Measurements from ENCODE around the gene UTP11.

The UTP11 gene

GRCh38 chr1:38004284-38005108 is 8.0 kb upstream of the UTP11 start:
- no CpG with 5 or more reads among the region's 26 CpGs for WGBS (ENCODE audit: extremely low coverage, insufficient coverage, low lambda C conversion rate)
- peak overlapping the region; percentile 94 for H3K56ac ChIP-seq (ENCODE audit: low read length)
- H2AK5ac ChIP-seq (ENCODE audit: low read length) = peak overlapping the region; percentile 27
- H4K5ac ChIP-seq (ENCODE audit: low read length) = no peak overlapping the region
- DNase-seq = peak; percentile 38
- no peaks in the 10 kb centered on the region for H3K36me3 ChIP-seq (ENCODE audit: control insufficient read depth, insufficient read depth, low read length)
- no peak overlapping the region for H4K8ac ChIP-seq (ENCODE audit: low read depth, low read length)
- H3K18ac ChIP-seq (ENCODE audit: low read length) = peak overlapping the region; percentile 98
- H2BK15ac ChIP-seq (replicated peaks; ENCODE audit: low read depth) = no peak overlapping the region
- H3K4ac ChIP-seq (ENCODE audit: low read depth, low read length) = peak overlapping the region; percentile 95
- peaks cover 12% of the 10 kb centered on the region for H3K79me1 ChIP-seq (ENCODE audit: low read length)
- H3K4me3 ChIP-seq (ENCODE audit: low read length) = peak overlapping the region; percentile 80
- peaks cover 31% of the 10 kb centered on the region for H3K4me1 ChIP-seq (ENCODE audit: control insufficient read depth, low read depth, low read length)
- peak overlapping the region; percentile 99 for H3K4me2 ChIP-seq (ENCODE audit: low read length)
- H3K23ac ChIP-seq (ENCODE audit: low read length) = peak overlapping the region; percentile 81
- H3K79me2 ChIP-seq (ENCODE audit: control insufficient read depth, insufficient read depth, low read length) = peaks cover 24% of the 10 kb centered on the region
- H2BK120ac ChIP-seq (ENCODE audit: low read depth, low read length) = peak overlapping the region; percentile 55
- H3K27me3 ChIP-seq (ENCODE audit: insufficient read depth, low read length, poor library complexity) = no peaks in the 10 kb centered on the region
- H3K27ac ChIP-seq (ENCODE audit: low read depth, low read length) = peak overlapping the region; percentile 36
- H2BK5ac ChIP-seq (ENCODE audit: low read length) = peak overlapping the region; percentile 74
- peak overlapping the region; percentile 96 for H3K9ac ChIP-seq (ENCODE audit: low read length)

- Histone ChIP-seq H3K27ac (ENCODE audit: low read depth, low read length) (peak within 1 kb of the TSS; percentile 61), H3K4me2 (ENCODE audit: low read length) (peak within 1 kb of the TSS; percentile 99), H2AK5ac (ENCODE audit: low read length) (peak within 1 kb of the TSS; percentile 27), H3K18ac (ENCODE audit: low read length) (peak within 1 kb of the TSS; percentile 98), H3K79me2 (ENCODE audit: control insufficient read depth, insufficient read depth, low read length) (peaks cover 24% of the 10 kb centered on the region), H2BK120ac (ENCODE audit: low read depth, low read length) (peak within 1 kb of the TSS; percentile 55), H3K4ac (ENCODE audit: low read depth, low read length) (peak within 1 kb of the TSS; percentile 95), H4K5ac (ENCODE audit: low read length) (no peak within 1 kb of the TSS), H2BK5ac (ENCODE audit: low read length) (peak within 1 kb of the TSS; percentile 74), H3K4me1 (ENCODE audit: control insufficient read depth, low read depth, low read length) (peaks cover 22% of the 10 kb centered on the region), H3K79me1 (ENCODE audit: low read length) (peaks cover 12% of the 10 kb centered on the region), H3K56ac (ENCODE audit: low read length) (peak within 1 kb of the TSS; percentile 94), H3K4me3 (ENCODE audit: low read length) (peak within 1 kb of the TSS; percentile 80), H3K27me3 (ENCODE audit: insufficient read depth, low read length, poor library complexity) (no peaks in the 10 kb centered on the region), H3K23ac (ENCODE audit: low read length) (peak within 1 kb of the TSS; percentile 48), H4K8ac (ENCODE audit: low read depth, low read length) (no peak within 1 kb of the TSS), H3K36me3 (ENCODE audit: control insufficient read depth, insufficient read depth, low read length) (no peaks in the 10 kb centered on the region), H3K9ac (ENCODE audit: low read length) (peak within 1 kb of the TSS; percentile 96), H2BK15ac (replicated peaks; ENCODE audit: low read depth) (no peak within 1 kb of the TSS)
- WGBS (ENCODE audit: extremely low coverage, insufficient coverage, low lambda C conversion rate) = no CpG with 5 or more reads among the region's 83 CpGs
- peak; percentile 89 for DNase-seq
These were observed 7.1 kb upstream of the UTP11 start, which contains the start of gene FHL3 for GRCh38 chr1:38005195-38006007. Gene FHL3, minus strand, starts transcription at chr1:38005514. Its CDS starts 6,102 bp downstream, at chr1:37999412.

DNA sequence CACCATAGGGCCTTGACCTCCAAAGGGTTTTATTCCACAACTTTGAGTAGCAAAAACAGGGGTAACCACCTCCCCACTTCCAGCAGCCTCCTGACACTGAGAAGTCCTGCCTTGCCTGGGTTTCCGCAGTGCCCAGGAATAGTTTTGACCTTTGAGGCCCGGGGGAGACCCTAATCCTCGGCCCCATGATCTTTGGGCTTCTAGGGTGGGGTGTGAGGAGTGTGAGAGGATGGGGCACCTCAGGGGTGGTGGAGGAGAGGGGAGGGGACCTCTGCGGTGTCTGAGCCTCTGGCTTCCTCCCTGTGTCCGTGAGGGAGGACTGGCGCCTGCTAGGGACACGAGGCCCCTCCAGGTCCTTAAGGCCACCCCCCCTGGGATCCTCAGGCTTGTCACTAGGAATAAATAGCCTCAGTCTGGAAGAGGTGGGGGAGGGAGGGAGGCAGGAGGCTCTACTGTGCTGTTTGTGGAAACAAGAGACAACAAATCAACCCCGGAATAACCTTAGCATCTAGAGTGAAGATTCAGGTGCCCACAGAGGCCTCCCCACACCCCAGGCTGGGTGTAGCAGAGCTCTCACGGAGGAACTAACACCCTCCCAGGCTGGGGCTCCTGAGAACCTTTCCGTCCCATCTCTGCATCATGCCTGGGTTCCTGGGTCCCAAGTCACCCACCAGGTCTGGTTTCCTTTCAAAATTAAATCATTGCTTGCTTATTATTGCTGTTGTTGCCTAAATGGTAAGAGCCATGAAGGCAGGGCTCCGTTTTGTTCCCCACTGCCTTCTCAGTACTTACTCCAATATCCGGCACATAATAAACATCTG is 6.3 kb upstream of the UTP11 start:
- Histone ChIP-seq H3K27ac (ENCODE audit: low read depth, low read length) (peak overlapping the region; percentile 3), H2BK5ac (ENCODE audit: low read length) (peak overlapping the region; percentile 45), H3K18ac (ENCODE audit: low read length) (no peak overlapping the region), H3K79me2 (ENCODE audit: control insufficient read depth, insufficient read depth, low read length) (peaks cover 24% of the 10 kb centered on the region), H3K4ac (ENCODE audit: low read depth, low read length) (peak overlapping the region; percentile 46), H2BK15ac (replicated peaks; ENCODE audit: low read depth) (no peak overlapping the region), H3K56ac (ENCODE audit: low read length) (peak overlapping the region; percentile 68), H2BK120ac (ENCODE audit: low read depth, low read length) (no peak overlapping the region), H3K4me3 (ENCODE audit: low read length) (no peak overlapping the region), H3K4me2 (ENCODE audit: low read length) (peak overlapping the region; percentile 30), H3K9ac (ENCODE audit: low read length) (peak overlapping the region; percentile 61), H4K5ac (ENCODE audit: low read length) (no peak overlapping the region), H3K4me1 (ENCODE audit: control insufficient read depth, low read depth, low read length) (peaks cover 17% of the 10 kb centered on the region), H3K79me1 (ENCODE audit: low read length) (peaks cover 12% of the 10 kb centered on the region), H3K27me3 (ENCODE audit: insufficient read depth, low read length, poor library complexity) (no peaks in the 10 kb centered on the region), H3K36me3 (ENCODE audit: control insufficient read depth, insufficient read depth, low read length) (no peaks in the 10 kb centered on the region), H2AK5ac (ENCODE audit: low read length) (no peak overlapping the region), H4K8ac (ENCODE audit: low read depth, low read length) (no peak overlapping the region), H3K23ac (ENCODE audit: low read length) (peak overlapping the region; percentile 6)
- no CpG with 5 or more reads among the region's 12 CpGs for WGBS (ENCODE audit: extremely low coverage, insufficient coverage, low lambda C conversion rate)
- peak; percentile 40 for DNase-seq

GRCh38 chr1:38009088-38009840 is 3.3 kb upstream of the UTP11 start:
- Histone ChIP-seq H3K79me2 (ENCODE audit: control insufficient read depth, insufficient read depth, low read length) (peaks cover 23% of the 10 kb centered on the region), H3K56ac (ENCODE audit: low read length) (peak overlapping the region; percentile 65), H3K36me3 (ENCODE audit: control insufficient read depth, insufficient read depth, low read length) (no peaks in the 10 kb centered on the region), H3K27me3 (ENCODE audit: insufficient read depth, low read length, poor library complexity) (no peaks in the 10 kb centered on the region), H2BK120ac (ENCODE audit: low read depth, low read length) (peak overlapping the region; percentile 0), H3K18ac (ENCODE audit: low read length) (peak overlapping the region; percentile 8), H4K5ac (ENCODE audit: low read length) (peak overlapping the region; percentile 74), H3K4me2 (ENCODE audit: low read length) (no peak overlapping the region), H4K8ac (ENCODE audit: low read depth, low read length) (no peak overlapping the region), H3K27ac (ENCODE audit: low read depth, low read length) (peak overlapping the region; percentile 76), H3K79me1 (ENCODE audit: low read length) (peaks cover 13% of the 10 kb centered on the region), H3K4ac (ENCODE audit: low read depth, low read length) (peak overlapping the region; percentile 62), H2BK15ac (replicated peaks; ENCODE audit: low read depth) (no peak overlapping the region), H2BK5ac (ENCODE audit: low read length) (peak overlapping the region; percentile 33), H3K23ac (ENCODE audit: low read length) (no peak overlapping the region), H3K9ac (ENCODE audit: low read length) (peak overlapping the region; percentile 35), H3K4me3 (ENCODE audit: low read length) (no peak overlapping the region), H3K4me1 (ENCODE audit: control insufficient read depth, low read depth, low read length) (peaks cover 11% of the 10 kb centered on the region), H2AK5ac (ENCODE audit: low read length) (no peak overlapping the region)
- no CpG with 5 or more reads among the region's 8 CpGs for WGBS (ENCODE audit: extremely low coverage, insufficient coverage, low lambda C conversion rate)
- DNase-seq = peak; percentile 89

GRCh38 chr1:38009841-38010180 is 2.7 kb upstream of the UTP11 start:
- Histone ChIP-seq H3K4me3 (ENCODE audit: low read length) (no peak overlapping the region), H2BK15ac (replicated peaks; ENCODE audit: low read depth) (no peak overlapping the region), H3K4me2 (ENCODE audit: low read length) (no peak overlapping the region), H3K56ac (ENCODE audit: low read length) (peak overlapping the region; percentile 19), H3K79me1 (ENCODE audit: low read length) (peaks cover 9% of the 10 kb centered on the region), H3K36me3 (ENCODE audit: control insufficient read depth, insufficient read depth, low read length) (no peaks in the 10 kb centered on the region), H3K23ac (ENCODE audit: low read length) (no peak overlapping the region), H3K4me1 (ENCODE audit: control insufficient read depth, low read depth, low read length) (peaks cover 10% of the 10 kb centered on the region), H3K18ac (ENCODE audit: low read length) (no peak overlapping the region), H4K8ac (ENCODE audit: low read depth, low read length) (no peak overlapping the region), H3K79me2 (ENCODE audit: control insufficient read depth, insufficient read depth, low read length) (peaks cover 23% of the 10 kb centered on the region), H2BK5ac (ENCODE audit: low read length) (no peak overlapping the region), H4K5ac (ENCODE audit: low read length) (no peak overlapping the region), H3K4ac (ENCODE audit: low read depth, low read length) (peak overlapping the region; percentile 62), H3K27ac (ENCODE audit: low read depth, low read length) (peak overlapping the region; percentile 76), H3K27me3 (ENCODE audit: insufficient read depth, low read length, poor library complexity) (no peaks in the 10 kb centered on the region), H2AK5ac (ENCODE audit: low read length) (peak overlapping the region; percentile 86), H2BK120ac (ENCODE audit: low read depth, low read length) (no peak overlapping the region), H3K9ac (ENCODE audit: low read length) (no peak overlapping the region)
- no CpG with 5 or more reads among the region's 6 CpGs for WGBS (ENCODE audit: extremely low coverage, insufficient coverage, low lambda C conversion rate)
- DNase-seq = no peak
